ENCODE data around the gene SELENOI.
"Not testable (repeated sequence)": the region's sequence is repeated elsewhere in the genome, so short reads cannot be mapped to it uniquely, and the experiment has no call there.

The SELENOI gene, protein sequence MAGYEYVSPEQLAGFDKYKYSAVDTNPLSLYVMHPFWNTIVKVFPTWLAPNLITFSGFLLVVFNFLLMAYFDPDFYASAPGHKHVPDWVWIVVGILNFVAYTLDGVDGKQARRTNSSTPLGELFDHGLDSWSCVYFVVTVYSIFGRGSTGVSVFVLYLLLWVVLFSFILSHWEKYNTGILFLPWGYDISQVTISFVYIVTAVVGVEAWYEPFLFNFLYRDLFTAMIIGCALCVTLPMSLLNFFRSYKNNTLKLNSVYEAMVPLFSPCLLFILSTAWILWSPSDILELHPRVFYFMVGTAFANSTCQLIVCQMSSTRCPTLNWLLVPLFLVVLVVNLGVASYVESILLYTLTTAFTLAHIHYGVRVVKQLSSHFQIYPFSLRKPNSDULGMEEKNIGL

DNA sequence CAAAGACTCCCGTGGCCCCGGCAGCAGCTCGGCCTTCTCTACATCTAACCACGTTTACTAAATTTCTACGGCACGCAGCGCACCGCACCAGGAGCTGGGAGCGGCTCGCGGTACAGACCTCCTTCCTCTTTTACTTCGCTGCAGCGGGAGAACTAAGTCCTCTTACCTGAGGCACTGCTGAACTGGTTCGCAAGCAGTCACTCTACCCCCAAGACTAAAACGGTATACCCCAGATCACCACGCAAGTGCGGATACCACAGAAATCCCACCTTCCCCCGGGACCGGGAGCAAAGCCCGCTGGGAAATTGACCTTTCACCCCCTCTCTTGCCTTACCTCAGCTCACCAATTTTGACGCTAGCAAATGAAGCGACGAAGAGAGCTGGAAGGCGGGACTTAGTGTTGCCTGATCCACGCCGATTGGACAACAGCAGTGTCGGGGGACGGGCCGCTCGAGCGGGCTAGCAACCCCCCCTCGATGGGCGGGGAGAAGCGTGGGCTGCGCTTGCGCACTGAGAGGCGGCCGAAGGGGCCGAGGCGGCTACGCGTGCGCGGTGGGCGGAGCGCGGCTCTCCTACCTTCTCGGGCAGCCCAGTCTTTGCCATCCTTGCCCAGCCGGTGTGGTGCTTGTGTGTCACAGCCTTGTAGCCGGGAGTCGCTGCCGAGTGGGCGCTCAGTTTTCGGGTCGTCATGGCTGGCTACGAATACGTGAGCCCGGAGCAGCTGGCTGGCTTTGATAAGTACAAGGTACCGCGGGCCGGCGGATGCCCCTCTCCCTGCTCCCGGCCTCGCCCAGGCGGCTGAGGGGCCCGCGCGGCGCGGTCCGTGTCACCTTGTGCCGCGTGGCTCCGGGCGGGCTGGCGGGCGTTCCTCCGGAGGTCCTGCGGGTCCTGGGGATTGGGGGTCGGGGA is at the start of gene SELENOI:
SELENOI (plus strand) TSS at position 599 of the 909 bp plus-strand sequence; CDS start at position 689, 90 bp downstream.
- FAIRE-seq (peak; percentile 91), DNase-seq (ENCODE audit: low spot score) (peak; percentile 98)

DNA sequence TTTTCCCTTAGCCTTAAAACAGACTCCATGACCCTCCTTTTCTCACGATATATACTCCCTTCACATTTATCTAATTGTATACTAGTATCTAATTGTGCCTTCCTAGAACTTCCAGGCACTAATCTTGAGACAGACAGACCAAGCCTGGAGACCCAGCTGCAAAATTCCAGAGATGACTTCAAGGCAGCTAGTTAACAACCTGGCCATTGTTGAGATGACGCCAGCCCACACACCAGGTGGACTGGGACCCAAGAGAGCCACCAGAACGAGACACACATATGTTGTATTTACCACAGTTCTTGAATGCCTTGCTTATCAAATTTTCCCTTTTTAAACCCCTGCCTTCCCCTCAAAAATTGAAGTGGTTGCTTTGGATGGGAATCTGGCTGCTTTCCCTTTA is 48.9 kb upstream of the SELENOI start:
- FAIRE-seq: no peak
- DNase-seq (ENCODE audit: low spot score): no peak

DNA sequence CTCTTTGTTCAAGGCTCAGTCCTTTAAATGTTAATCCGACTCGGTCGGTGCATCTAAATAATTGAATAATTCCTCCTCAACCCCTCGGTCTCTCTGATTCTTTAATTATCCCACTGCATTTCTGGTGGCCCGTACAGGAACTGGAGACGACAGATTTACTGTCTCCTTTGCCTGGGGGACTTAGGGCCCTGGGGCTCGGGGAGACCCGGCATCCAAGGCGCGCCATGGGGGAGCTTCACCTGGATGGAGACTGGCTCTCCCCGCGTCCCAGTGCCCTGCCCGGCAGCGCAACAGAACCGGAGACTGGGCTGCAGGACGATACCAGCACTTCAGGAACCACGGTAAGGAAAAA is 47.7 kb upstream of the SELENOI start:
- DNase-seq (ENCODE audit: low spot score): no peak
- FAIRE-seq: no peak

DNA sequence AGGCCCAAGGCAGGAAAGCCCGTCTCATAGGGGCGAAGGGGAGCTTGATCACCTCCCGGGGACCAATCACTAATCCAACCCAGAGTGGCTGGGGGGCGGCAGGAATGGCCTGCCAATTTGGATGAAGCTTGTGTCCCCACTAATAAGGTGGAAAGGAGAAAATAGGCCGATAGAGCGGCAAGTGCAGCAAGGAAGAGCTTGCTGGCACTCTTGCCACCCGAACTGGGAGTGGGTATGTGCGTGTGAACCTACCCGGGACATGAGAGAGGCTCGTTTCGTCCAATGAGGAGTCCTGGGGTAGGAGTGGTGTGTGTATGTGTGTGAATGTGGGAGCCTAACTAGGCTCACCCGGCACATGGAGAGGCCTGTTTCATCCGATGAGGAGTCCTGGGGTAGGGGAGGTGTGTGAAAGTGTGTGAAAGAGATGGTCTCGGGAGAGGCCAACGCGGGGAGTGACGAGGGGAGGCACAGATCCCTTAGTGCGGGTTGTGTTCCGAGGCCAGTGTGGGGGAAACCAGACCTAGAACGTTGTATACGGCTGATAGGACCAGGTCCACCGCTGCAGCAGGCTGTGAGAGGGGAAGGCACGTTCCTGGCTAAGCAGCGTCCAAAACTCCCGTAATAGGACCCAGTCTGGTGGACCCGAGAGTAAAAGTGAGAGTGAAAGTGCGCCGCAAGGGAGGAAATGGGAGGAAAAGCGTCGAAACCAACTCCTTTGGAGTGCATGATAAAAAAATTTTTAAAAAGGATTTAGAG is 47.1 kb upstream of the SELENOI start:
- FAIRE-seq (no peak), DNase-seq (ENCODE audit: low spot score) (no peak)

DNA sequence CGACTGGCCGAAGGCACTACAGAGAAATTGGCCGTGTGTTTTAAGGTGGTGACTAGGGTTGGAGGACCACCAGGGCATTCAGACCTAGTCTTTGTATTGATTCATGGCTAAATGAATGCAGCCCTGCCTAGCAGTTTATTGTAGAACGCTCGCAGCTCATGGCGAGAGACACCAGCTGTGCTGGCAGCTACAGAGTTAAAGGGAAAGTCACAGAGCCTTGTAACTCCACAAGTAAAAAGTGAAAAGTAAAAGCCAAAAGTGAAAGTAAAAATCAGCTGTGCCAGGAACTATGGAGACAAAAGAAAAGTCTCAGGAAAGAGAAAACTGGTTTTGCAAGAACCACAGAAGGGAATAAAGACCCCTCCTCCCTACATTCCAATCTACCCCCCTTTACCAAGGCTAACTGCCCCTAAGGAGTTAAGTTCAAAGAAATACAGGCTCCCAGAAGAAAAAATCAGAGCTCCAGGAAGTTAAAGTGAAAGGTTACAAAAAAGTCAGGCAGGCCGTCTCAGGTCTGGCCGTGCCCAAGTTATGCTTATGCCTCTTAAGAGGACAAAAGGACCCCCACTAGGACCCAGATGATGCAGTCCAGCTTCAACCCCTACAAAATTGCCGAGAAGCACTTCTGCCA is 46.4 kb upstream of the SELENOI start:
- DNase-seq (ENCODE audit: low spot score): peak; percentile 28
- peak; percentile 33 for FAIRE-seq

- DNase-seq (ENCODE audit: low spot score): no peak
- no peak for FAIRE-seq
Measured at GRCh38 chr2:26300234-26300925, 45.6 kb upstream of the SELENOI start.

GRCh38 chr2:26302846-26303245 is 43.1 kb upstream of the SELENOI start:
- FAIRE-seq: no peak
- DNase-seq (ENCODE audit: low spot score): no peak

DNA sequence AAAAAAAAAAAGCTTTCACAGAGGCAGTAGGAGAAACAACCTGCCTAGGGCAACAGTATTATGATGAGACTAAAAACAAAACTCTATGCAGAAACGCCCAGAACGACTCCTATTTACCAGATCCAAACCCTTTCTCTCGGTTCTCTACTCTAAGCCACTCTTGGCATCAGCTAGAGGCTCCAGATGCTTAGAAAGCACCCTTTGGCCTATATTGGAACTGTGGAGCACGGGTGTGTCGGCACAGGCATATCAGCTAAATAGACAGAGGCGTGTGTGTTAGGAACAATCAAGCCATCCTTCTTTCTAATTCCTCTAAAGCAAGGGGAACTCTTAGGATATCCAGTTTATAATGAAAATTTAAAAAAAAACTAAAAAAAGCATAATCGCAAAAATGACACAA is 40.8 kb upstream of the SELENOI start:
- not testable (repeated sequence) for DNase-seq (ENCODE audit: low spot score); FAIRE-seq

- no peak for FAIRE-seq
Measured at GRCh38 chr2:26305540-26305939, 40.4 kb upstream of the SELENOI start.

GRCh38 chr2:26309921-26310320 is 36.0 kb upstream of the SELENOI start:
- DNase-seq (ENCODE audit: low spot score): no peak
- no peak for FAIRE-seq

More at GRCh38 chr2:26305540-26305939, 40.4 kb upstream of the SELENOI start:
- no peak for DNase-seq (ENCODE audit: low spot score)

GRCh38 chr2:26312471-26312870 is 33.5 kb upstream of the SELENOI start:
- DNase-seq (ENCODE audit: low spot score): no peak
- no peak for FAIRE-seq

DNA sequence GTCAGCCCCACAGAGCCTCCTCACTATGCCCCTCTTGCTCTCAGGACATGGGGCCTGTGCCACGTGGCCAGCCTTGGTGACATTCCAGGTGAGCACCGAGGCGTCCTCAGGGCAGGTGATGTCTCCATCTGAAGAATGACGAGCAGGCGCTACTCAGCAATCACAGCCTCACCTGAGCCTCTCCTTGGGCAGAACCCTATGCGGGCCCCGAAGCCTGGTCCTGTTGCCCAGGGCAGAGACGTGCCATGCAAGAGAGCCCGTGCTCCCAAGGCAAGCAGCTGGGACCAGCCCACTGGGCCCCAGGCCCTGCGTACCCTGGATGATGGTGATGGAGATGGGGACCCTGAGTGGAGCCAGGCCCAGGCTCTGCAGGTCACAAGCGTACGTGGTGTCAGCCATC is 32.5 kb upstream of the SELENOI start:
- DNase-seq (ENCODE audit: low spot score) (no peak), FAIRE-seq (no peak)

DNA sequence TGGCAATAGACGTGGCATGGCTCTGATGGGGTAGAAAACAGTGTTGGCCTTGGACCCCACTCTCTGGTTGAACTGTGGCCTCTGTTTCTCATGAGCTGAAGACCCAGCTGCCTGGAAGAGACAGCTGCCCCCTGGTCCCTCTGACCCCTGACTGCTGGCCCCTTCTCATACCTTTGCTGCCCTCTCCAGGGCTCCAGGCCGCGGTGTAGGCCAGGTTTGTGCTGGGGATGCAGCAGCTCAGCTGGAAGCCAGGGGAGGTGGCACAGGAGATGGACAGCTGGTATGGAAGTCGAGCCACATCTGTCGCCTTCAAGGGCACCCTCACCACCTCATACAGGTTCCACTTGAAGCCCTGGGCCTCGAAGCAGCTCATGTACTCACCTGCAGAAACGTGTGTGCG is 31.7 kb upstream of the SELENOI start:
- FAIRE-seq: no peak
- no peak for DNase-seq (ENCODE audit: low spot score)

DNA sequence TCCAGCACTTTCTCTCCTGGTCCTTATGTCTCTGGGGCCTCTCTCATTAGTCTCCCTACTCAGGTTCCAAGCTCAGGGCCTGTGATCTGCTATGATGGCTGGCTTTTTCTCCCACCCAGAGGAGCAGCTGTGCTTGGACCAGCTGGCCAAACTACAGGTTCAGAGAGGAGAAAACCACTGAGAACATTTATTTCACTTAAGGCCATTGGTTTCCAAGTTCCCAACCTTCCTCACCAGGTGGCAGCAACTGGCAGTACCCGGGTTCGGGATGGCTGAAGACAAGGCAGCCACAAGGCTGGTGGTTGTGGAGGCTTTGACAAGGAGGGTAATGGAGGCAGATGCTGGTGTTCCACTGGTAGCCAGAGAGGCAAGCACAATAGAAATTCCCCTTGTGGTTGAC is 29.9 kb upstream of the SELENOI start:
- DNase-seq (ENCODE audit: low spot score): no peak
- FAIRE-seq: no peak

- FAIRE-seq: no peak
- no peak for DNase-seq (ENCODE audit: low spot score)
Measured at GRCh38 chr2:26316845-26317244, 29.1 kb upstream of the SELENOI start.

GRCh38 chr2:26317377-26318105 is 28.4 kb upstream of the SELENOI start:
- FAIRE-seq: no peak

GRCh38 chr2:26318950-26319349 is 27.0 kb upstream of the SELENOI start:
- no peak for FAIRE-seq
- DNase-seq (ENCODE audit: low spot score): no peak

More at GRCh38 chr2:26317377-26318105, 28.4 kb upstream of the SELENOI start:
- DNase-seq (ENCODE audit: low spot score): no peak

DNA sequence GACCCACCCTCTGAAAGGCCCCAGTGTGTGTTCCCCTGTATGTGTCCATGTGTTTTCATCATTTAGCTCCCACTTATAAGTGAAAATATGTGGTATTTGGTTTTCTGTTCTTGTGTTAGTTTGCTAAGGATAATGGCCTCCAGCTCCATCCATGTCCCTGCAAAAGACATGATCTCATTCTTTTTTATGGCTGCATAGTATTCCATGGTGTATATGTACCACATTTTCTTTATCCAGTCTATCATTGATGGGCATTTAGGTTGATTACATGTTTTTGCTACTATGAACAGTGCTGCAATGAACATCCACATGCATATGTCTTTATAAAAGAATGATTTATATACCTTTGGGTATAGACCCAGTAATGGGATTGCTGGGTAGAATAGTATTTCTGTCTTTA is 21.5 kb upstream of the SELENOI start:
- not testable (repeated sequence) for DNase-seq (ENCODE audit: low spot score); FAIRE-seq

GRCh38 chr2:26324903-26325302 is 21.0 kb upstream of the SELENOI start:
- FAIRE-seq: no peak

GRCh38 chr2:26325851-26326250 is 20.1 kb upstream of the SELENOI start:
- FAIRE-seq (no peak), DNase-seq (ENCODE audit: low spot score) (no peak)

More at GRCh38 chr2:26324903-26325302, 21.0 kb upstream of the SELENOI start:
- no peak for DNase-seq (ENCODE audit: low spot score)
